GM12891 (cell line): ENCODE measurements around the gene PRR3.

Experiments used
- PAX5 ChIP-seq: IDR thresholded peaks from 2 replicates; pipeline ENCODE4 v1.6.1; 2011; ENCODE audit warnings: low read length, moderate library complexity, mild to moderate bottlenecking; ENCODE audit not compliant: insufficient read depth, severe bottlenecking
- POLR2A ChIP-seq: IDR thresholded peaks from 2 replicates; pipeline ENCODE4 v1.6.1; 2011; ENCODE audit warnings: low read depth, low read length, control low read depth
- POLR2AphosphoS5 ChIP-seq: IDR thresholded peaks from 2 replicates; pipeline ENCODE4 v1.6.1; 2011; ENCODE audit warnings: low read depth, low read length, control low read depth
- POU2F2 ChIP-seq: IDR thresholded peaks from 2 replicates; pipeline ENCODE4 v1.6.1; 2011; ENCODE audit warnings: low read depth, mild to moderate bottlenecking, control low read depth, low read length, moderate library complexity
- SPI1 ChIP-seq: IDR thresholded peaks from 2 replicates; pipeline ENCODE4 v1.6.1; 2011; ENCODE audit warnings: low read depth, low read length, control low read depth
- TAF1 ChIP-seq: IDR thresholded peaks from 2 replicates; pipeline ENCODE4 v1.6.1; 2011; ENCODE audit warnings: low read depth, low read length, control low read depth

GRCh38 chr6:30554962-30555815 is 1.9 kb upstream of the PRR3 start:
- TF ChIP-seq POLR2A (no peak), TAF1 (no peak), POLR2AphosphoS5 (no peak), SPI1 (no peak), PAX5 (no peak), POU2F2 (no peak)
